DOHH2 (cell line): ENCODE measurements around the gene AATF.

Experiments used
- H3F3A ChIP-seq: fragments of 200-600 bp; sonication (generic), shearing (Covaris generic); 2 replicates; pipeline ENCODE4 v1.6.0; 2016; ENCODE audit warnings: antibody characterized with exemption, mild to moderate bottlenecking; ENCODE audit not compliant: control insufficient read depth, insufficient read depth
- H3K27ac ChIP-seq: fragments of 200-600 bp; sonication (generic); 2 replicates; pipeline ENCODE4 v1.5.1; 2014; ENCODE audit warnings: low read depth, mild to moderate bottlenecking, low read length, moderate library complexity
- H3K27me3 ChIP-seq: fragments of 200-600 bp; sonication (generic); 2 replicates; pipeline ENCODE4 v1.6.1; 2014; ENCODE audit warnings: mild to moderate bottlenecking, low read length, mixed read lengths; ENCODE audit not compliant: control insufficient read depth
- H3K36me3 ChIP-seq: fragments of 200-600 bp; sonication (generic); 2 replicates; pipeline ENCODE4 v1.6.1; 2014; ENCODE audit warnings: mild to moderate bottlenecking, low read length, moderate library complexity, mixed read lengths; ENCODE audit not compliant: control insufficient read depth
- H3K4me1 ChIP-seq: fragments of 200-600 bp; sonication (generic); 2 replicates; pipeline ENCODE4 v1.6.1; 2014; ENCODE audit warnings: mild to moderate bottlenecking, low read length, mixed read lengths; ENCODE audit not compliant: control insufficient read depth
- H3K4me2 ChIP-seq: fragments of 200-600 bp; sonication (generic); 2 replicates; pipeline ENCODE4 v1.6.0; 2014; ENCODE audit warnings: mild to moderate bottlenecking, low read length, moderate library complexity
- H3K4me3 ChIP-seq: fragments of 200-600 bp; sonication (generic); 2 replicates; pipeline ENCODE4 v1.5.1; 2014; ENCODE audit warnings: mild to moderate bottlenecking, low read length, mixed read lengths
- H3K79me2 ChIP-seq: fragments of 200-600 bp; sonication (generic); 2 replicates; pipeline ENCODE4 v1.6.1; 2014; ENCODE audit warnings: mild to moderate bottlenecking, low read length, mixed read lengths; ENCODE audit not compliant: control insufficient read depth
- H3K9me2 ChIP-seq: fragments of 200-600 bp; sonication (generic); replicated peaks from 2 replicates; pipeline ENCODE4 v1.6.1; 2014; ENCODE audit warnings: mild to moderate bottlenecking, low read length, mixed read lengths; ENCODE audit not compliant: control insufficient read depth
- H3K9me3 ChIP-seq: fragments of 200-600 bp; sonication (generic); 2 replicates; pipeline ENCODE4 v1.6.1; 2014; ENCODE audit warnings: antibody characterized with exemption, low read length, mixed read lengths; ENCODE audit not compliant: control insufficient read depth, insufficient read depth
- H4K20me1 ChIP-seq: fragments of 200-600 bp; sonication (generic); 2 replicates; pipeline ENCODE4 v1.6.0; 2014; ENCODE audit warnings: low read depth, mild to moderate bottlenecking, antibody characterized with exemption, low read length, moderate library complexity; ENCODE audit not compliant: control insufficient read depth, insufficient read depth
- EZH2phosphoT487 ChIP-seq: fragments of 200-600 bp; sonication (generic); IDR thresholded peaks from 2 replicates; pipeline ENCODE4 v1.6.1; 2017; ENCODE audit warnings: borderline replicate concordance, mild to moderate bottlenecking, antibody characterized with exemption, low read length, moderate library complexity, mixed read lengths
- TF ChIP-seq, protein P1 (sequence below): fragments of 200-600 bp; sonication (generic); IDR thresholded peaks from one replicate; pipeline ENCODE4 v1.5.1; 2014; ENCODE audit warnings: antibody characterized with exemption, mild to moderate bottlenecking, low read depth, low read length; ENCODE audit not compliant: poor library complexity, severe bottlenecking

The AATF gene

DNA sequence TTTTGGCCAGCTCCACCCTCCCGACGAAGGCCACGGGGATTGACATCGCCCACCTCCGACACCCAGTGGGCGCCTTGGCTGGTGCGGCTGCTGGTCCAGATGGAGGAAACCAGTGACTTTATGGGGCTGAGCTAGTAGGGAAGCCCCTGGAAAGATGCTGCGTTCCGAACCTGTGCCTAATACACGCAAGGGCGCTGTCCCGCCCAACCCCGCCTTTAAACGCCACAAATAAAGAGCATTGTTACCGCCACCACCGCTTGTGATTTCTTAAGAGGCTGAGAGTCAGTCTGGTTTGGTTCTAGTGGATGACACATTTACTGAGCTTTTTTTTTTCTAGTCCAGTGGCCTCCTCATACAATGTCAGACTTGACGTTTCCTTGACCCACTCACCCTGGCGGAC is 107.9 kb downstream of the AATF start:
- H3K79me2 ChIP-seq: no peaks in the 10 kb centered on the region
- H3K4me3 ChIP-seq: no peak overlapping the region
- no peaks in the 10 kb centered on the region for H3K9me3 ChIP-seq
- H3F3A ChIP-seq: peaks cover 3% of the 10 kb centered on the region
- H3K36me3 ChIP-seq: peaks cover 27% of the 10 kb centered on the region
- H3K4me1 ChIP-seq: no peaks in the 10 kb centered on the region
- H3K4me2 ChIP-seq: no peak overlapping the region
- H4K20me1 ChIP-seq: no peaks in the 10 kb centered on the region
- no peaks in the 10 kb centered on the region for H3K27me3 ChIP-seq
- no peaks in the 10 kb centered on the region for H3K9me2 ChIP-seq
- TF ChIP-seq, protein P1, sequence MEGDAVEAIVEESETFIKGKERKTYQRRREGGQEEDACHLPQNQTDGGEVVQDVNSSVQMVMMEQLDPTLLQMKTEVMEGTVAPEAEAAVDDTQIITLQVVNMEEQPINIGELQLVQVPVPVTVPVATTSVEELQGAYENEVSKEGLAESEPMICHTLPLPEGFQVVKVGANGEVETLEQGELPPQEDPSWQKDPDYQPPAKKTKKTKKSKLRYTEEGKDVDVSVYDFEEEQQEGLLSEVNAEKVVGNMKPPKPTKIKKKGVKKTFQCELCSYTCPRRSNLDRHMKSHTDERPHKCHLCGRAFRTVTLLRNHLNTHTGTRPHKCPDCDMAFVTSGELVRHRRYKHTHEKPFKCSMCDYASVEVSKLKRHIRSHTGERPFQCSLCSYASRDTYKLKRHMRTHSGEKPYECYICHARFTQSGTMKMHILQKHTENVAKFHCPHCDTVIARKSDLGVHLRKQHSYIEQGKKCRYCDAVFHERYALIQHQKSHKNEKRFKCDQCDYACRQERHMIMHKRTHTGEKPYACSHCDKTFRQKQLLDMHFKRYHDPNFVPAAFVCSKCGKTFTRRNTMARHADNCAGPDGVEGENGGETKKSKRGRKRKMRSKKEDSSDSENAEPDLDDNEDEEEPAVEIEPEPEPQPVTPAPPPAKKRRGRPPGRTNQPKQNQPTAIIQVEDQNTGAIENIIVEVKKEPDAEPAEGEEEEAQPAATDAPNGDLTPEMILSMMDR: no peak
- no peak for TF ChIP-seq EZH2phosphoT487
- no peak overlapping the region for H3K27ac ChIP-seq

- no peaks in the 10 kb centered on the region for H3K27me3 ChIP-seq
- no peak overlapping the region for H3K4me2 ChIP-seq
- no peak overlapping the region for H3K27ac ChIP-seq
- H3K36me3 ChIP-seq: peaks cover 16% of the 10 kb centered on the region
- no peaks in the 10 kb centered on the region for H3K79me2 ChIP-seq
- H3K4me1 ChIP-seq: no peaks in the 10 kb centered on the region
- no peaks in the 10 kb centered on the region for H3K9me3 ChIP-seq
- no peaks in the 10 kb centered on the region for H3K9me2 ChIP-seq
- peaks cover 3% of the 10 kb centered on the region for H3F3A ChIP-seq
- H3K4me3 ChIP-seq: no peak overlapping the region
- TF ChIP-seq EZH2phosphoT487: no peak
- TF ChIP-seq, protein P1: no peak
- no peaks in the 10 kb centered on the region for H4K20me1 ChIP-seq
Measured at GRCh38 chr17:37059493-37059892, 110.7 kb downstream of the AATF start.

- H3K9me3 ChIP-seq: no peaks in the 10 kb centered on the region
- H3K4me2 ChIP-seq: no peak overlapping the region
- H3K27ac ChIP-seq: no peak overlapping the region
- TF ChIP-seq, protein P1: no peak
- TF ChIP-seq EZH2phosphoT487: no peak
- no peaks in the 10 kb centered on the region for H4K20me1 ChIP-seq
- peaks cover 3% of the 10 kb centered on the region for H3F3A ChIP-seq
- no peaks in the 10 kb centered on the region for H3K79me2 ChIP-seq
- H3K4me3 ChIP-seq: no peak overlapping the region
- no peaks in the 10 kb centered on the region for H3K27me3 ChIP-seq
- H3K4me1 ChIP-seq: no peaks in the 10 kb centered on the region
- peaks cover 13% of the 10 kb centered on the region for H3K36me3 ChIP-seq
- no peaks in the 10 kb centered on the region for H3K9me2 ChIP-seq
Measured at GRCh38 chr17:37060094-37060493, 111.3 kb downstream of the AATF start.

DNA sequence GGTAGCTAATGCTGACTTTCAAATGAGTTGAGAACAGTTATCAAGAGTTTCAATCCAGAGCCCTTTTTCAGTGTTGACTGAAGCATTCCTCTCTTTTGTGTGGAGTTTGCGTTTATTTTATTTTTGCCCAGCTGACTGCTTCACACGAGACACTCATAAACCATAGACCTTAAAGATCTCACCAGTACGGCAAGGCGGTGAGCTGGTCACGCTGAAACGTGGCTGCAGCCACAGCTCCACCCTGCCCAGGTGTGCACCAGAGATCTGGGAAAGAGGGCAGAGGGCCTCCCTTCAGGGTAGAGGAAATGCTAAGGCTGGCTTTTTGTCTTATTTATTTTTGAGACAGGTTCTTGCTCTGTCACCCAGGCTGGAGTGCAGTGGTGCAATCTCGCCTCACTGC is 112.2 kb downstream of the AATF start:
- no peaks in the 10 kb centered on the region for H3K9me3 ChIP-seq
- no peak overlapping the region for H3K27ac ChIP-seq
- H3K4me2 ChIP-seq: no peak overlapping the region
- H3K4me3 ChIP-seq: no peak overlapping the region
- no peaks in the 10 kb centered on the region for H3K27me3 ChIP-seq
- H3K4me1 ChIP-seq: no peaks in the 10 kb centered on the region
- H3F3A ChIP-seq: peaks cover 3% of the 10 kb centered on the region
- TF ChIP-seq, protein P1: no peak
- TF ChIP-seq EZH2phosphoT487: no peak
- no peaks in the 10 kb centered on the region for H4K20me1 ChIP-seq
- no peaks in the 10 kb centered on the region for H3K79me2 ChIP-seq
- H3K9me2 ChIP-seq: no peaks in the 10 kb centered on the region
- H3K36me3 ChIP-seq: peaks cover 13% of the 10 kb centered on the region
